Tibial nerve (tissue), 4 donors: ENCODE data around the gene SMIM32. TPM values are rescaled to one million over a fixed set of nuclear protein-coding genes. Genes with fewer than 3 reads are reported as not detected.

Experiments
- DNase-seq, 2 donors: peaks; one replicate each; pipeline ENCODE4 v3.0.0-alpha.2; 2019; ENCODE audit warnings: low spot score in 2 of 2
- H3K27ac ChIP-seq, 4 donors: fragments of 200-600 bp; sonication (generic) in 3 of 4; one replicate each; pipeline ENCODE4 v1.5.1; 2017 to 2019; ENCODE audit warnings: mild to moderate bottlenecking in 1 of 4
- H3K27me3 ChIP-seq, 2 donors: fragments of 200-600 bp; sonication (generic) in 1 of 2; one replicate each; pipeline versions ENCODE4 v1.5.1 to v1.6.0; 2017 to 2019
- H3K36me3 ChIP-seq, 3 donors: fragments of 200-600 bp; sonication (generic); one replicate each; pipeline ENCODE4 v1.5.1; 2018 to 2019
- H3K4me1 ChIP-seq, 4 donors: fragments of 200-600 bp; sonication (generic) in 3 of 4; one replicate each; pipeline ENCODE4 v1.5.1; 2017 to 2019
- H3K4me3 ChIP-seq, 4 donors: fragments of 200-600 bp; sonication (generic) in 3 of 4; one replicate each; pipeline ENCODE4 v1.5.1; 2017 to 2019; ENCODE audit warnings: mild to moderate bottlenecking in 1 of 4, moderate library complexity in 1 of 4
- H3K9me3 ChIP-seq, 4 donors: fragments of 200-600 bp; sonication (generic) in 3 of 4; one replicate each; pipeline ENCODE4 v1.5.1; 2017 to 2019
- EP300 ChIP-seq, 2 donors: sonication (generic); formaldehyde crosslinking; IDR thresholded peaks; one replicate each; pipeline ENCODE4 v1.6.1; 2017; ENCODE audit warnings: antibody characterized with exemption in 2 of 2, mild to moderate bottlenecking in 1 of 2
- POLR2A ChIP-seq, 2 donors: fragments of 450-650 bp; IDR thresholded peaks; one replicate each; pipeline ENCODE4 v1.6.1; 2017; ENCODE audit warnings: antibody characterized with exemption in 2 of 2, mild to moderate bottlenecking in 2 of 2, moderate library complexity in 2 of 2
- WGBS, 2 donors: methylation state at CpG; one replicate each; pipeline ENCODE4 v1.1.5; 2018; 5-methylcytosine and 5-hydroxymethylcytosine counted together
- total RNA-seq, 4 donors: library from RNA; depleted of rRNA; stranded (reverse); fragments of >200 nt; gene quantifications; one replicate each; pipeline ENCODE4 v1.1.0, GENCODE V29; 2016
- TF ChIP-seq, protein P1 (sequence below), 5 experiments: fragments of 200-600 bp in 3 of 5; fragments of 450-650 bp in 2 of 5; sonication (generic) in 3 of 5; IDR thresholded peaks; one replicate each; pipeline ENCODE4 v1.5.1; 2016 to 2019; ENCODE audit warnings: antibody characterized with exemption in 5 of 5, mild to moderate bottlenecking in 3 of 5, moderate library complexity in 2 of 5

SMIM32 gene
- total RNA-seq, 4 donors from 2014 or later, result not detected

DNA sequence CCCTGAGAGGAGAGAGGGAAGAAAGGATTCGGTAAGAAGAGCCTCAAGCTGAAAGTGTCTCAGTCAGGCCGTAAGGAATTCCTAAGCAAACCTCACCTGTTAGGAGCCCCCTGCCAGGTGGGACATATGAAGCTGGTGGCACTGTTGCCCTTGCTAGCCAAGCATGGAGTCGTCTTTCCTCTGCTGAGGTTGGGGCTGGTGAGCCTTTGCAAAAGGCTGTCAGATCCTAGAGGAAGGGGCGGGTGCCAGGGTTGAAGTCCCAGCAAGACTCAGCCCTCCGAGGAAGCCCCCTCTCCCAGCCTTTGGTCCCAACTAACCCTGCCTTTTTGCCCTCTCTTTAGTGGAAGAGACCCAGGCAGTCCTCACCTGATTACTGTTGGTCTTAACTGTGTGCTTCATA lies 5.5 kb upstream of the SMIM32 start:
- no peaks in the 10 kb centered on the region for H3K36me3 ChIP-seq
- no peaks in the 10 kb centered on the region for H3K9me3 ChIP-seq
- DNase-seq, result no peak
- H3K27ac ChIP-seq, result no peak overlapping the region
- TF ChIP-seq POLR2A (IDR thresholded peaks at IDR 0.05), result no peak
- no peak for TF ChIP-seq EP300 (IDR thresholded peaks at IDR 0.05)
- TF ChIP-seq, protein P1, sequence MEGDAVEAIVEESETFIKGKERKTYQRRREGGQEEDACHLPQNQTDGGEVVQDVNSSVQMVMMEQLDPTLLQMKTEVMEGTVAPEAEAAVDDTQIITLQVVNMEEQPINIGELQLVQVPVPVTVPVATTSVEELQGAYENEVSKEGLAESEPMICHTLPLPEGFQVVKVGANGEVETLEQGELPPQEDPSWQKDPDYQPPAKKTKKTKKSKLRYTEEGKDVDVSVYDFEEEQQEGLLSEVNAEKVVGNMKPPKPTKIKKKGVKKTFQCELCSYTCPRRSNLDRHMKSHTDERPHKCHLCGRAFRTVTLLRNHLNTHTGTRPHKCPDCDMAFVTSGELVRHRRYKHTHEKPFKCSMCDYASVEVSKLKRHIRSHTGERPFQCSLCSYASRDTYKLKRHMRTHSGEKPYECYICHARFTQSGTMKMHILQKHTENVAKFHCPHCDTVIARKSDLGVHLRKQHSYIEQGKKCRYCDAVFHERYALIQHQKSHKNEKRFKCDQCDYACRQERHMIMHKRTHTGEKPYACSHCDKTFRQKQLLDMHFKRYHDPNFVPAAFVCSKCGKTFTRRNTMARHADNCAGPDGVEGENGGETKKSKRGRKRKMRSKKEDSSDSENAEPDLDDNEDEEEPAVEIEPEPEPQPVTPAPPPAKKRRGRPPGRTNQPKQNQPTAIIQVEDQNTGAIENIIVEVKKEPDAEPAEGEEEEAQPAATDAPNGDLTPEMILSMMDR (IDR thresholded peaks at IDR 0.05), result no peak
- H3K4me3 ChIP-seq, result no peak overlapping the region
- WGBS, 2 donors, result 81 to 83% methylated on average over 5 of the region's 5 CpGs
- H3K27me3 ChIP-seq, result peaks cover 0 to 35% of the 10 kb centered on the region in 2 donors
- peaks cover 0 to 10% (median 0%) of the 10 kb centered on the region in 4 donors for H3K4me1 ChIP-seq

DNA sequence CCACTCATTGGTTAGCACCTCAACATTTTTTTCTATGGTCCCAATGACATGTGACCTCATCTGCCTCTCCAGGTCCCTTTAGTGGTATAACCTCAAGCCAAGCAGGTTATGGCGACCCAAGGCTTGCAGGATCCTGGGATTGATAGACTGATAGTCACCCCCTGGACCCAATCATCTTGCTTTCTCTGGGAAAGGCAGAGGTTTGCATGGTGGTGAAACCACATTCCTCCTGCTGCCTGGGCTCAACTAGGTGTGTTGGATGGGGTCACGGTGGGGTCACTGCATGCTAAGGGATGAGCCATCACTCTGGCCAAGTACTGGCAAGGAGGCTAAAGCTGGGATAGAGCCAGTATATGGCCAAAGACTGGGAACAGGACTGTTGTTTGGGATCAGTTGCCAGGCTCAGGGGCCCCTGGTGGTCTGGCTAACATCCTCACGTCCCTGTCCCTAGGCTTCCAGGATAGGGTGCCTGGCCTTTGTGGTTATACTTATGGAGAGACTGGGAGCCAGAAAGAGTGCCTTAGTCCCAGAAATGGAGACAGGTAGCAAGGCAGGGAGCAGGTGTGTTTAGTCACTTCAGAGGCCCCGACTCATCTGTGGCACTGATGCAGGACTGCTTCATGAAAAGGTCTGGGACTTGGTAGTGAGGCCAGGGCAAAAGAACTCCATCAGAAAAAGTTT lies 4.6 kb upstream of the SMIM32 start:
- Histone ChIP-seq H3K27ac (no peak overlapping the region), H3K4me3 (no peak overlapping the region), H3K4me1 (peaks cover 0 to 18% (median 5%) of the 10 kb centered on the region in 4 donors), H3K27me3 (peaks cover 0 to 42% of the 10 kb centered on the region in 2 donors), H3K36me3 (no peaks in the 10 kb centered on the region), H3K9me3 (no peaks in the 10 kb centered on the region)
- DNase-seq, result no peak
- TF ChIP-seq, protein P1 (IDR thresholded peaks at IDR 0.05), result no peak
- TF ChIP-seq EP300 (IDR thresholded peaks at IDR 0.05) (no peak), POLR2A (IDR thresholded peaks at IDR 0.05) (no peak)
- 89 to 92% methylated on average over 4 of the region's 4 CpGs for WGBS, 2 donors

DNA sequence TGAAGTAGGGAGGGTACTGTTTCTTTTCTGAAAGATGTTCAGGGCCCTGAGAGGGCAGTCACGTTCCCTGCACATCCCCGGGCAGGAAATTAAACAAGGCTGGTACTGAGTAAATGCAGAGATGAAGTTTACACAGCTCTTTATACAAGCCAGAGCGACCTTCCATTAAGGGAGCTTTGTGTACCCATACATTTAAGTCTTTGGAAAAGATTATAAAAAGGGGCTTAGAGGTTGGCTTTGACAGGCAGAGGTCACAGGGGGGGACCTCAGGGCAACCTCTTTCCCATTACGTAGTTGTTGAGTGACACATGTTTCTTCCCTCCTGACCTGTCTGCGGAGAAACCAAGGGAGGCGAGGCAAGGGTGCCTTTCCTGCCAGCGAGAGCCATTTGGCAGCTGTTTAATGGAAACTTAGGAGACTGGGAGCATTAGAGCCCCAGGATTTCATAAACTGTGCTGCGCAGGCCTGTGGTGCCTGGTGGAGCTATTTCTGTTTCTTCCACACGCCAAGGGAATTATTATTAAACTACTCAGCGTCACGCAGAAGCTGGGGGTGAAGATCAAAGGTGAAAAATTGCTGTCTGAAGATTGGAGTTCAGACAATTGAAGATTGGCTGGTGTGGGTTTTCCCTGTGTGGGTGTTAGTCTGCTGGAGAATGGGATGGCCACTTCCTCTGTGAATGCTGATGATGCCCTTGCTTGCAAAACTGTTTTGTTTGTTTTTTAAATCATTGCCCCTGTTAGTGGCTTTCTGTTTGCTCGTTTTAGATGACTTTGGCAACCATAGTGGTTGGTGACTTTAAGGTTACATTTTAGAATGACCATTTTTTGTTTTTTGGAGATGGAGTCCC lies 3.2 kb upstream of the SMIM32 start:
- Histone ChIP-seq H3K9me3 (no peaks in the 10 kb centered on the region), H3K27me3 (peaks cover 0 to 55% of the 10 kb centered on the region in 2 donors), H3K4me3 (no peak overlapping the region), H3K36me3 (no peaks in the 10 kb centered on the region), H3K4me1 (peaks cover 0 to 32% (median 16%) of the 10 kb centered on the region in 4 donors), H3K27ac (no peak overlapping the region)
- WGBS, 2 donors, result 46 to 47% methylated on average over 12 of the region's 12 CpGs
- TF ChIP-seq POLR2A (IDR thresholded peaks at IDR 0.05) (no peak), EP300 (IDR thresholded peaks at IDR 0.05) (no peak)
- TF ChIP-seq, protein P1 (IDR thresholded peaks at IDR 0.05), result no peak
- no peak for DNase-seq

DNA sequence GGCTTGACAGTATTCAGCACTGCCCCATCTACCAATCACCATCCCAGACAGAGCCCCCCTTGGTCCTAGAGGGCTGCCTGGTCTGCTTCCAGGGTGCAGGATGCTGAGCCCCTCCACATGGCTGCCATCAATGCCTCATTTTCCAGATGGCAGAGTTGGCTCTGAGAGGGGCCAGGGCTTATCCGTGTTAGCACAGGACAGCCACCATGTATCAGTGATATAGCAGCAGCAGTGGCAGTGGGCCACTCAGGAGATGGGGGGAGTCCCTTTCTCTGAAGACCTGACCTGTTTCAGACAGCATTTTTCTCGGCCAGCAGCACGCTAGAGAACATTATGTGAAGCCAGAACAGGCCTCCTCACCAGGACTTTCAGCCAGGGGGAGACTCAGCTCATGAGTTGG lies 1.6 kb upstream of the SMIM32 start:
- Histone ChIP-seq H3K27ac (no peak overlapping the region), H3K36me3 (peaks cover 0 to 2% (median 0%) of the 10 kb centered on the region in 3 donors), H3K9me3 (no peaks in the 10 kb centered on the region), H3K4me1 (peaks cover 0 to 36% (median 16%) of the 10 kb centered on the region in 4 donors), H3K27me3 (peaks cover 0 to 50% of the 10 kb centered on the region in 2 donors), H3K4me3 (no peak overlapping the region)
- 91 to 92% methylated on average over 3 of the region's 3 CpGs for WGBS, 2 donors
- TF ChIP-seq POLR2A (IDR thresholded peaks at IDR 0.05) (no peak), EP300 (IDR thresholded peaks at IDR 0.05) (no peak)
- TF ChIP-seq, protein P1 (IDR thresholded peaks at IDR 0.05), result no peak
- no peak for DNase-seq
